Measurements from ENCODE around the gene PHLDB3. TPM values are rescaled to one million over a fixed set of nuclear protein-coding genes. Genes with fewer than 3 reads are reported as not detected.
A peak's percentile ranks its signal among the peaks of the same experiment; 100 is the strongest.

Gene PHLDB3
- polyA plus RNA-seq, 1 donor from 2014 or later: 5.6 TPM

- H3K9me3 ChIP-seq (ENCODE audit: low read length): no peaks in the 10 kb centered on the region
- H3K27me3 ChIP-seq (ENCODE audit: insufficient read depth, low read depth, low read length): no peaks in the 10 kb centered on the region
- TF ChIP-seq EZH2 (IDR thresholded peaks at IDR 0.05; ENCODE audit: borderline replicate concordance, insufficient read depth, low read length, poor library complexity, severe bottlenecking) (no peak), REST (IDR thresholded peaks at IDR 0.05; ENCODE audit: borderline replicate concordance) (no peak), POLR2AphosphoS5 (IDR thresholded peaks at IDR 0.05) (no peak)
- no peak within 1 kb of the TSS for H3K9ac ChIP-seq (ENCODE audit: low read length)
- no peaks in the 10 kb centered on the region for H3K9me2 ChIP-seq (ENCODE audit: insufficient read depth, low read length)
- no peak within 1 kb of the TSS for H2AFZ ChIP-seq (ENCODE audit: low read depth, low read length)
- H3F3A ChIP-seq (ENCODE audit: insufficient read depth, low read length, poor library complexity, severe bottlenecking): no peaks in the 10 kb centered on the region
- no peak within 1 kb of the TSS for H3K27ac ChIP-seq (ENCODE audit: low read length)
- H3K79me2 ChIP-seq (replicated peaks; ENCODE audit: insufficient read depth, low read length): no peaks in the 10 kb centered on the region
- H4K20me1 ChIP-seq (ENCODE audit: insufficient read depth): no peaks in the 10 kb centered on the region
- H3K36me3 ChIP-seq (ENCODE audit: insufficient read depth, low read length): no peaks in the 10 kb centered on the region
- peak within 1 kb of the TSS; percentile 74 for H3K4me3 ChIP-seq (ENCODE audit: low read length)
- H3K4me2 ChIP-seq (ENCODE audit: low read length): no peak within 1 kb of the TSS
Measured at GRCh38 chr19:43465468-43466120, 39.0 kb downstream of the PHLDB3 start, which contains the start of gene LYPD3. Gene LYPD3 (minus strand): TSS chr19:43465608. CDS start chr19:43465571, 37 bp downstream.

GRCh38 chr19:43464134-43464775 is 40.3 kb downstream of the PHLDB3 start:
- H3K4me3 ChIP-seq (ENCODE audit: low read length): peak overlapping the region; percentile 74
- no peak overlapping the region for H3K27ac ChIP-seq (ENCODE audit: low read length)
- peak overlapping the region; percentile 4 for H2AFZ ChIP-seq (ENCODE audit: low read depth, low read length)
- no peaks in the 10 kb centered on the region for H3K27me3 ChIP-seq (ENCODE audit: insufficient read depth, low read depth, low read length)
- H3K9me2 ChIP-seq (ENCODE audit: insufficient read depth, low read length): no peaks in the 10 kb centered on the region
- no peaks in the 10 kb centered on the region for H3K9me3 ChIP-seq (ENCODE audit: low read length)
- TF ChIP-seq EP300 (conservative IDR thresholded peaks at IDR 0.05; ENCODE audit: poor library complexity, severe bottlenecking) (no peak), SMC3 (conservative IDR thresholded peaks at IDR 0.05; ENCODE audit: poor library complexity) (no peak), REST (IDR thresholded peaks at IDR 0.05; ENCODE audit: borderline replicate concordance) (no peak), MXI1 (conservative IDR thresholded peaks at IDR 0.05; ENCODE audit: poor library complexity, severe bottlenecking) (peak; percentile 3), TAF1 (IDR thresholded peaks at IDR 0.05; ENCODE audit: low read depth) (no peak), POLR2AphosphoS5 (IDR thresholded peaks at IDR 0.05) (no peak), EZH2 (IDR thresholded peaks at IDR 0.05; ENCODE audit: borderline replicate concordance, insufficient read depth, low read length, poor library complexity, severe bottlenecking) (no peak), RAD21 (conservative IDR thresholded peaks at IDR 0.05) (no peak)
- H3K79me2 ChIP-seq (replicated peaks; ENCODE audit: insufficient read depth, low read length): no peaks in the 10 kb centered on the region
- no peaks in the 10 kb centered on the region for H3K36me3 ChIP-seq (ENCODE audit: insufficient read depth, low read length)
- peak overlapping the region; percentile 52 for H3K9ac ChIP-seq (ENCODE audit: low read length)
- H3K4me2 ChIP-seq (ENCODE audit: low read length): no peak overlapping the region
- H4K20me1 ChIP-seq (ENCODE audit: insufficient read depth): no peaks in the 10 kb centered on the region
- no peaks in the 10 kb centered on the region for H3F3A ChIP-seq (ENCODE audit: insufficient read depth, low read length, poor library complexity, severe bottlenecking)

Data from neural cell (in vitro differentiated cells).